Karpas-422 (cell line): ENCODE data around the gene MXI1. TPM values are rescaled to one million over a fixed set of nuclear protein-coding genes. Genes with fewer than 3 reads are reported as not detected.

Experiments
- DNase-seq: peaks from one replicate; pipeline ENCODE4 v3.0.0-alpha.2; 2015
- H2AFZ ChIP-seq: fragments of 200-600 bp; sonication (generic); 2 replicates; pipeline ENCODE4 v1.6.1; 2014; ENCODE audit warnings: antibody characterized with exemption, low read length, mixed read lengths
- H3K27ac ChIP-seq: fragments of 200-600 bp; sonication (generic); 2 replicates; pipeline ENCODE4 v1.5.1; 2014; ENCODE audit warnings: mild to moderate bottlenecking, low read length, moderate library complexity
- H3K27me3 ChIP-seq: fragments of 200-600 bp; sonication (generic); 2 replicates; pipeline ENCODE4 v1.6.1; 2014; ENCODE audit warnings: low read length, mixed read lengths
- H3K36me3 ChIP-seq: fragments of 200-600 bp; sonication (generic); 2 replicates; pipeline ENCODE4 v1.6.1; 2014; ENCODE audit warnings: low read length, mixed read lengths; ENCODE audit not compliant: insufficient read depth
- H3K4me1 ChIP-seq: fragments of 200-600 bp; sonication (generic); 2 replicates; pipeline ENCODE4 v1.6.1; 2014; ENCODE audit warnings: mild to moderate bottlenecking, low read length, mixed read lengths
- H3K4me2 ChIP-seq: fragments of 200-600 bp; sonication (generic); 2 replicates; pipeline ENCODE4 v1.6.1; 2014; ENCODE audit warnings: low read length, low read depth, mild to moderate bottlenecking; ENCODE audit not compliant: poor library complexity, severe bottlenecking
- H3K4me3 ChIP-seq: fragments of 200-600 bp; sonication (generic); 2 replicates; pipeline ENCODE4 v1.5.1; 2014; ENCODE audit warnings: mild to moderate bottlenecking, antibody characterized with exemption, low read length, mixed read lengths
- H3K79me2 ChIP-seq: fragments of 200-600 bp; sonication (generic); 2 replicates; pipeline ENCODE4 v1.6.1; 2014; ENCODE audit warnings: mild to moderate bottlenecking, low read length, mixed read lengths
- H3K9ac ChIP-seq: fragments of 200-600 bp; sonication (generic); 2 replicates; pipeline ENCODE4 v1.6.0; 2014; ENCODE audit warnings: low read length
- H3K9me2 ChIP-seq: fragments of 200-600 bp; sonication (generic), shearing (Covaris generic); replicated peaks from 2 replicates; pipeline ENCODE4 v1.6.0; 2014; ENCODE audit warnings: mild to moderate bottlenecking, low read length, moderate library complexity; ENCODE audit not compliant: insufficient read depth
- H3K9me3 ChIP-seq: fragments of 300-700, 200-600 bp; sonication (generic); 2 replicates; pipeline ENCODE4 v1.6.1; 2014; ENCODE audit warnings: low read length, mixed read lengths
- H4K20me1 ChIP-seq: fragments of 200-600 bp; sonication (generic); 2 replicates; pipeline ENCODE4 v1.6.1; 2014; ENCODE audit warnings: mild to moderate bottlenecking, antibody characterized with exemption, low read length, low read depth; ENCODE audit not compliant: insufficient read depth
- total RNA-seq: library from RNA; depleted of rRNA; stranded (reverse); fragments of >200 nt; shearing (Covaris generic); gene quantifications from 2 replicates; pipeline ENCODE4 v1.2.3, GENCODE V29; 2014; ENCODE audit warnings: low replicate concordance

Gene MXI1
- total RNA-seq, 1 experiment from 2014 or later = 12.0 TPM

DNA sequence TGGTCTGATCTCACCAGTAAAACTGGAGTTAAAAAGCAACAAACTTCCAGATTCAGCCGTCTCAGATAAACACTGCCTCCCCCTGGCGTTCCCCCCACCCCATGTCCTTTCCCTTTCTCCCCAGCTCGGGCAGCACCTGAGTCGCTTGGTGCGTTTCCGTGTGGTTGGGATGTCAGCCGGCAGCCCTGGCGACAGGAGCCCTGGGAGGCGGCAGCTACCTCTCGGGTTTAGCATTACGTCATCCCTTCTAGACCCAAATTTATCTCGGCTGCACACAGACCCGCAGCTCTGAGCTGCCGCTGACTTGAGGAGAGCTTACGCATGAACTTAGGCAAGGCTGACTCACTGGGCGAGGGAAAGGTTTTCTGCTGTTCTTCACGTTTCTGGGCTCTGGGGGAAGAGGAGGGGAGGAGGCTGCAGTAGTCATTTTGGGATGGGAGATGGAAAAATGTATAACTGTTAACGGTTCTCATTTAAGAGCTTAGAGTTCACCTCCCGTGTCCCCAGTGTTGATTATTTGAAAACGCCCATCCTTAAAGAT is 14.4 kb downstream of the MXI1 start:
- Histone ChIP-seq H4K20me1 (no peaks in the 10 kb centered on the region; the same call in 1 of the 2 replicates), H3K36me3 (no peaks in the 10 kb centered on the region), H2AFZ (no peak overlapping the region), H3K27me3 (no peaks in the 10 kb centered on the region), H3K27ac (no peak overlapping the region), H3K9ac (no peak overlapping the region), H3K9me3 (no peaks in the 10 kb centered on the region), H3K79me2 (no peaks in the 10 kb centered on the region), H3K4me1 (peaks cover 13% of the 10 kb centered on the region), H3K4me2 (peak overlapping the region; percentile 12), H3K4me3 (no peak overlapping the region), H3K9me2 (no peaks in the 10 kb centered on the region)
- peak; percentile 57 for DNase-seq

DNA sequence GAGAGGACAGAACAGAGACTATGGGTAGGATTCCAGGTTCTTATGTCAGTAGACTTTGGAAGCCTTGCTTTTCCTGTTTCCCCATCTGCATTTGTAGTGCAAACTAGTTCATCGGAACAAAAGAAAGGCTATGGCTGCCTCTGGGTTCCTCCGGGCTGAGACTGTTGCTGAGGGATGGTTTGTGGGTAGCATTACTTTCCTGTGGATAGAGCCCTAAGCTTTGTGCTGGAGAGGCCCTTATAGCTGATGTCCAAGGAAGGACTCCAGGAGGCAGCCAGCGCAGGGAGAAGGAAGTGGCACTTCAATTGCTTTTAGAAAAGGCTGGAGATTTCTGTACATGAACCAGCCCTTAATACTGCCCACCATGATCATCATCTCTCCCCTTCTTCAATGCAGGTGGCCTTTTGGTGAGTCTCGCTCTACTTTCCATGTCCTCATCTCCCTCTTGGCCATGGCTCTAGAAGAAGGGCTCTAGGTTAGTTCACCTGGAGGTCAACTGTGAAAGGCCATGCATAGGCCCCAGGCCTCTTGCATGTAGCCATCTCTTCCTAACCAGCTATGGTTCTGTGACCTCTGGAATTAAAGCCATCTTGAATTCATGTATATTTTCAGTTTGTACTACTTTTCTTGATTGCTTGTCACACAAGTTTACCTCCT is 15.4 kb downstream of the MXI1 start:
- no peak overlapping the region for H2AFZ ChIP-seq
- H3K4me2 ChIP-seq = no peak overlapping the region
- no peaks in the 10 kb centered on the region for H3K79me2 ChIP-seq
- no peaks in the 10 kb centered on the region for H3K9me2 ChIP-seq
- H4K20me1 ChIP-seq = no peaks in the 10 kb centered on the region; the same call in 1 of the 2 replicates
- no peak overlapping the region for H3K27ac ChIP-seq
- no peaks in the 10 kb centered on the region for H3K36me3 ChIP-seq
- no peaks in the 10 kb centered on the region for H3K9me3 ChIP-seq
- no peak overlapping the region for H3K4me3 ChIP-seq
- DNase-seq = no peak
- no peaks in the 10 kb centered on the region for H3K27me3 ChIP-seq
- no peak overlapping the region for H3K9ac ChIP-seq
- peaks cover 19% of the 10 kb centered on the region for H3K4me1 ChIP-seq

DNA sequence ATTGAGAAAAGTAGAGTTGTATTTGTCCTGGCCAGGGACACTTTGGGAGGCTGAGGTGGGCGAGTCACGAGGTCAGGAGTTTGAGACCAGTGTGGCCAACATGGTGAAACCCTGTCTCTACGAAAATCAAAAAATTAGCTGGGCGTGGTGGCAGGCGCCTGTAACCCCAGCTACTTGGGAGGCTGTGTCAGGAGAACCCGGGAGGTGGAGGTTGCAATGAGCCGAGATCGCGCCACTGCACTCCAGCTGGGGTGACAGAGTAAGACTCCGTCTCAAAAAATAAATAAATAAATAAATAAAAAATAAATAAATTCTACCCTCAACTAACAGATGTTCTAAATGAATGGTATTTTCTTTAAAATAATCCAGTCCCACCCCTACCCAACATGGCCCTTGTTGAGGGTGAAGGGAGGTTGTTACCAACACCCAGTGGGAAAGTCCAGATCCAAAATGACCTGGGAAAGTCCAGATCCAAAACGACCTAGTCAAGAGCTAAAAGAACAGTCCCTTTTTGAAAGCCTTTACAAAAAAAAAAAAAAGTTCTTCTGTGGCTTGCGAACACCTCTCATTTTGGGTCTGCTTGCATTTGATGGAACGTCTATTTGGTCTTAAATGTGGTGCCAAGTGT is 16.0 kb downstream of the MXI1 start:
- Histone ChIP-seq H3K36me3 (no peaks in the 10 kb centered on the region), H3K4me1 (peaks cover 19% of the 10 kb centered on the region), H3K9ac (no peak overlapping the region), H2AFZ (no peak overlapping the region), H3K4me3 (no peak overlapping the region), H4K20me1 (no peaks in the 10 kb centered on the region; the same call in 1 of the 2 replicates), H3K27ac (no peak overlapping the region), H3K4me2 (no peak overlapping the region), H3K9me2 (no peaks in the 10 kb centered on the region), H3K79me2 (no peaks in the 10 kb centered on the region), H3K27me3 (no peaks in the 10 kb centered on the region), H3K9me3 (no peaks in the 10 kb centered on the region)
- DNase-seq = no peak

DNA sequence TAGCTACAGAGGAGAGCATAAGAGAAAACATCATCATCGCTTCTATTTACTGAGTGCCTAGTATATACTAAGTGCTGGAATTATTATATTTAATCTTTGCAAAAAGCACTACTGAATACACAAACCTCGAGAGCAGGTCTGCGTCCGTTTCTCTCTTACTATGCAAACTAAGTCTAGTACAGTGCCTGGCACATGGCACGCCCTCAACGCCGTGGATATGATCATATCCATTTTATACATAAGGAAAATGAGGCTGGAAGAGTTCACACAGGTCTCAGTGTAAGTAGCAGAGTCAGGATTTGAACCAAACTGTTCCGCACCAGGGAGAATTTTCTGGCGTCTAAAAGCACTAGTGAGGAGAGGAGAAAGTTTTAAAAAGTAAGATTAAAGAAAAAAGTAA is 17.6 kb downstream of the MXI1 start:
- H3K9ac ChIP-seq = no peak overlapping the region
- H3K4me2 ChIP-seq = peak overlapping the region; percentile 60
- H2AFZ ChIP-seq = peak overlapping the region; percentile 44
- no peaks in the 10 kb centered on the region for H3K9me2 ChIP-seq
- H3K9me3 ChIP-seq = no peaks in the 10 kb centered on the region
- H3K36me3 ChIP-seq = no peaks in the 10 kb centered on the region
- peaks cover 15% of the 10 kb centered on the region for H3K4me1 ChIP-seq
- H3K4me3 ChIP-seq = no peak overlapping the region
- no peaks in the 10 kb centered on the region; the same call in 1 of the 2 replicates for H4K20me1 ChIP-seq
- H3K79me2 ChIP-seq = no peaks in the 10 kb centered on the region
- DNase-seq = no peak
- H3K27me3 ChIP-seq = no peaks in the 10 kb centered on the region
- H3K27ac ChIP-seq = no peak overlapping the region

DNA sequence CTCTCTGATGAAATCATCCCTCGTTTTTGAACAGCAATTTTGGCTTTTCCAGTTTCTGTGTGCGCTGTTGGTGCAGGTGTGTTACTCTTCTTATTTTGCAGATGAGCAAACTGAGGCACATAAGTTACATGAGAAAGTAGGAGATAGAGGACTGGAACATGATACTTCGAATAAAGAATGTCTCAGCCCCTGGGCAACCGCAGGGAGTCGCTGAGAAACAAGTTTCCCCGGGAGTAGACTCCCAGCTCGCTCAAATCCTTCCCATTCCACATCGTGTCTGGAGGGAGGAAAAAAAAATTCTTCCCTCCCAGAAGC is 18.0 kb downstream of the MXI1 start:
- Histone ChIP-seq H3K4me1 (peaks cover 15% of the 10 kb centered on the region), H3K27ac (no peak overlapping the region), H3K27me3 (no peaks in the 10 kb centered on the region), H3K4me2 (peak overlapping the region; percentile 60), H3K9me2 (no peaks in the 10 kb centered on the region), H2AFZ (peak overlapping the region; percentile 44), H3K4me3 (peak overlapping the region; percentile 72), H3K36me3 (no peaks in the 10 kb centered on the region), H3K9ac (peak overlapping the region; percentile 14; the same call in 1 of the 2 replicates), H4K20me1 (no peaks in the 10 kb centered on the region), H3K79me2 (no peaks in the 10 kb centered on the region), H3K9me3 (no peaks in the 10 kb centered on the region)
- DNase-seq = no peak

DNA sequence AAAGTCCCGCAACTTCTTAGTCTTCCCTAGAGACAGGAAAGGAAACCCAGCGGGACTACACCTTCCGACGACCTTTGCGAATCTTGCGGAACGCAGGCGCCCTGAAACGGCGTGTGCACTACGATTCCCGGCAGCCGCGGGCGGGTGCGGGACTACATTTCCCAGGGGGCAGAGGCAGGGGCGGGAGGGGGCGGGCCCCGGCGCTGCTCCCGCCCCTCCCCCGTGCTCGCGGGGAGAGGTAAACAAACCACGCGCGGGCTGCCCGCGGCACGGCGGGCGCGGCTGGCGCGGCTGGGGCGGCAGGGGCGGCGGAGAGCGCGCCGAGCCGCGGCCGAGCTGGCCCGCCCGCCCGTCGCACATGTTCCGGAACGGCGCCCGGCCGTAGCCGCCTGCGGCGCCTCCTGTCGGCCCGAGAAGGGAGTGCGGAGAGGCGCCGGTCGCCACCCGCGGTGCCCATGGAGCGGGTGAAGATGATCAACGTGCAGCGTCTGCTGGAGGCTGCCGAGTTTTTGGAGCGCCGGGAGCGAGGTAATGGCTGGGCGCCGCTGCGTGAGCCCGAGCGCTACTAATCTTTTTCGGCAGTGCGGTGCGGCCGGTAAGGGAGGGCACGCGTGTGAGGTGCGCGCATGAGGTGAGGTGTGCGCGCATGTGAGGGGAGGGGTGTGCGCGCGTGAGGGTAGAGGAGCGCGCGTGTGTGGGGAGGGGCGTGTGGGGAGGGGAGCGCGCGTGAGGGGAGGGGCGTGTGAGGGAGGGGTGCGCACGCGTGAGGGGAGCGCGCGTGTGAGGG is 18.5 kb downstream of the MXI1 start:
- Histone ChIP-seq H3K9me3 (no peaks in the 10 kb centered on the region), H3K27me3 (no peaks in the 10 kb centered on the region), H3K27ac (no peak overlapping the region), H2AFZ (peak overlapping the region; percentile 88), H3K79me2 (no peaks in the 10 kb centered on the region), H3K4me3 (peak overlapping the region; percentile 72), H4K20me1 (no peaks in the 10 kb centered on the region), H3K36me3 (no peaks in the 10 kb centered on the region), H3K9ac (peak overlapping the region; percentile 67), H3K9me2 (no peaks in the 10 kb centered on the region), H3K4me1 (peaks cover 15% of the 10 kb centered on the region), H3K4me2 (peak overlapping the region; percentile 60)
- peak; percentile 95 for DNase-seq

DNA sequence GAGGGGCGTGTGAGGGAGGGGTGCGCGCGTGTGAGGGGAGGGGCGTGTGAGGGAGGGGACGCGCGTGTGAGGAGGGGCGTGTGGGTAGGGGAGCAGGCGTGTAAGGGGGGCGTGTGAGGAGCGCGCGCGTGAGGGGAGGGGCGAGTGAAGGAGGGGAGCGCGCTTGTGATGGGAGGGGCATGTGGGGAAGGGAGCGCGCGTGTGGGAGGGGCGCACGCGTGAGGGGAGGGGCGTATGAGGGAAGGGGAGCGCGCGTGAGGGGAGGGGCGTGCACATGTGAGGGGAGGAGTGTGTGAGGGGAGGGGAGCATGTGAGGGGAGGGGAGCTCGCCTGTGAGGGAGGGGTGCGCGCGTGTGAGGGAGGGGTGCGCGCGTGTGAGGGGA is 19.1 kb downstream of the MXI1 start:
- no peak overlapping the region for H3K27ac ChIP-seq
- H3K9me2 ChIP-seq = no peaks in the 10 kb centered on the region
- no peaks in the 10 kb centered on the region for H4K20me1 ChIP-seq
- H3K9me3 ChIP-seq = no peaks in the 10 kb centered on the region
- no peak overlapping the region for H2AFZ ChIP-seq
- H3K4me1 ChIP-seq = peaks cover 15% of the 10 kb centered on the region
- peak overlapping the region; percentile 72; the same call in 1 of the 2 replicates for H3K4me3 ChIP-seq
- H3K9ac ChIP-seq = no peak overlapping the region; the same call in 1 of the 2 replicates
- H3K79me2 ChIP-seq = no peaks in the 10 kb centered on the region
- peak; percentile 94 for DNase-seq
- peak overlapping the region; percentile 60 for H3K4me2 ChIP-seq
- no peaks in the 10 kb centered on the region for H3K27me3 ChIP-seq
- H3K36me3 ChIP-seq = no peaks in the 10 kb centered on the region
